Upper lobe of left lung (tissue), 6 donors: ENCODE results near the gene EGFR. TPM values are rescaled to one million over a fixed set of nuclear protein-coding genes. Genes with fewer than 3 reads are reported as not detected.

Source experiments
- ATAC-seq, 2 donors: fragments of 200-7000 bp; cut with Tn5 transposase; one replicate each; pipeline ENCODE4 v1.9.1; 2022; ENCODE audit warnings: mild to moderate bottlenecking in 2 of 2, moderate library complexity in 2 of 2; ENCODE audit not compliant: low FRiP score in 2 of 2
- DNase-seq, 2 donors: peaks; one replicate each; pipeline ENCODE4 v3.0.0-alpha.2; 2019 to 2020
- H3K27ac ChIP-seq, 4 donors: fragments of 200-600 bp; sonication (generic); one replicate each; pipeline ENCODE4 v1.5.1; 2016 to 2019
- H3K27me3 ChIP-seq, 4 donors: fragments of 200-600 bp; sonication (generic); one replicate each; pipeline ENCODE4 v1.5.1; 2017 to 2019
- H3K36me3 ChIP-seq, 4 donors: fragments of 200-600 bp; sonication (generic); one replicate each; pipeline ENCODE4 v1.5.1; 2016 to 2019
- H3K4me1 ChIP-seq, 4 donors: fragments of 200-600 bp; sonication (generic); one replicate each; pipeline ENCODE4 v1.5.1; 2018 to 2019
- H3K4me3 ChIP-seq, 4 donors: fragments of 200-600 bp; sonication (generic); one replicate each; pipeline ENCODE4 v1.5.1; 2017 to 2019; ENCODE audit warnings: mild to moderate bottlenecking in 2 of 4, moderate library complexity in 1 of 4
- H3K9me3 ChIP-seq, 4 donors: fragments of 200-600 bp; sonication (generic); one replicate each; pipeline ENCODE4 v1.5.1; 2018 to 2019
- CTCF ChIP-seq, 6 experiments: fragments of 450-650 bp in 4 of 6; fragments of 200-600 bp in 2 of 6; sonication (generic) in 2 of 6; IDR thresholded peaks; one replicate each; pipeline ENCODE4 v1.5.1; 2016 to 2019; ENCODE audit warnings: antibody characterized with exemption in 6 of 6
- EP300 ChIP-seq, 4 donors: sonication (generic); formaldehyde crosslinking; IDR thresholded peaks; one replicate each; pipeline ENCODE4 v1.5.1; 2017; ENCODE audit warnings: antibody characterized with exemption in 4 of 4, control low read depth in 2 of 4
- POLR2A ChIP-seq, 4 donors: fragments of 450-650 bp; IDR thresholded peaks; one replicate each; pipeline ENCODE4 v1.5.1; 2016 to 2017; ENCODE audit warnings: antibody characterized with exemption in 4 of 4, mild to moderate bottlenecking in 2 of 4
- POLR2AphosphoS5 ChIP-seq, 2 donors: sonication (generic); formaldehyde crosslinking; IDR thresholded peaks; one replicate each; pipeline ENCODE4 v1.5.1; 2017; ENCODE audit warnings: antibody characterized with exemption in 2 of 2
- WGBS, 2 donors: methylation state at CpG; one replicate each; pipeline ENCODE4 v1.1.5; 2017 to 2018; 5-methylcytosine and 5-hydroxymethylcytosine counted together
- total RNA-seq, 6 donors: library from RNA; depleted of rRNA in 4 of 6; stranded (reverse); fragments of >200 nt in 4 of 6; gene quantifications; one replicate each; pipeline versions ENCODE4 v1.1.0 to v1.2.1, GENCODE V29; 2016 to 2021
- donor health status: DM: no; HTN: no; CAD: no; lungs with moderate emphysema.
- donor health status: DM: no; HTN: yes; CAD: no; lungs with severe emphysema.

EGFR gene
- total RNA-seq, 6 donors from 2014 or later = 58.7 to 110 (median 93.2) TPM

- 42% methylated on average over 11 to 13 of the region's 13 CpGs for WGBS, 2 donors
- Histone ChIP-seq H3K36me3 (no peaks in the 10 kb centered on the region), H3K4me1 (peaks cover 26 to 68% (median 46%) of the 10 kb centered on the region in 4 donors), H3K9me3 (no peaks in the 10 kb centered on the region), H3K27me3 (no peaks in the 10 kb centered on the region), H3K4me3 (peak overlapping the region in 2 of 4 donors; percentile 5 to 16), H3K27ac (peak overlapping the region; percentile 62 to 71 (median 70))
- ATAC-seq (peak; percentile 67 to 77), DNase-seq (peak in 1 of 2 donors; percentile 72)
- TF ChIP-seq POLR2AphosphoS5 (IDR thresholded peaks at IDR 0.05) (peak; percentile 39 to 47), EP300 (IDR thresholded peaks at IDR 0.05) (peak in 1 of 4 donors; percentile 63), POLR2A (IDR thresholded peaks at IDR 0.05) (no peak), CTCF (IDR thresholded peaks at IDR 0.05) (no peak)
Observed at GRCh38 chr7:55073976-55074528, 55.2 kb downstream of the EGFR start.

DNA sequence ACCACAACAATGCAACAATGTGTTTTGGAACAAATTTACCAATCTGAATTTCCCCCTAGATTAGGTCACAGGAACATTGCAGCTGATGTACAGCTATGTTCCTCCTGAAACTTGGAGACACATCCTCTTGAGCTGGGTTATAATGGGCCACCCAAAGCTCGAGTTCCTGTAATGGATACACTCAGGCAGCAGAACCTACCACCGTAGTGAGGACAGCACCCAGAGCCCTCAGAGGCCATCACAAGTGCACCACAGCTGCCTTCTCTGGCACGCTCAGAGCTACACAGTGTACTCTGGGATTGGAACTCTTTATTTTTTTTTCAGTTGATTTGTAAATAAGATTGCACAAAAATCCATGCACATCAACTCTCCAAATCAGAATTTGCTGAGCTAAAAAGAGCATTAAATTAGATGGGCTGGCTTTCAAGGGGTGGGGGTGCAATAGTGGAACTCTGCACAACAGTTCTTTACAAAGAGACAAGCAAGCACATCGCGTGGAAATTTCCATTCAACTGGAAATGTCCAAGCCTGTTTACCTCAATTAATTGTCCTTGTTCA lies 56.7 kb downstream of the EGFR start:
- Histone ChIP-seq H3K27ac (peak overlapping the region; percentile 62 to 71 (median 70)), H3K4me1 (peaks cover 26 to 79% (median 53%) of the 10 kb centered on the region in 4 donors), H3K4me3 (no peak overlapping the region), H3K9me3 (no peaks in the 10 kb centered on the region), H3K36me3 (no peaks in the 10 kb centered on the region), H3K27me3 (no peaks in the 10 kb centered on the region)
- WGBS, 2 donors = 77 to 83% methylated on average over 5 of the region's 5 CpGs
- ATAC-seq (peak; percentile 15 to 20), DNase-seq (peak in 1 of 2 donors; percentile 45)
- peak in 1 of 2 donors; percentile 78 for TF ChIP-seq POLR2AphosphoS5 (IDR thresholded peaks at IDR 0.05)
- TF ChIP-seq CTCF (IDR thresholded peaks at IDR 0.05) = no peak
- TF ChIP-seq EP300 (IDR thresholded peaks at IDR 0.05) = peak in 2 of 4 donors; percentile 63 to 84
- no peak for TF ChIP-seq POLR2A (IDR thresholded peaks at IDR 0.05)

DNA sequence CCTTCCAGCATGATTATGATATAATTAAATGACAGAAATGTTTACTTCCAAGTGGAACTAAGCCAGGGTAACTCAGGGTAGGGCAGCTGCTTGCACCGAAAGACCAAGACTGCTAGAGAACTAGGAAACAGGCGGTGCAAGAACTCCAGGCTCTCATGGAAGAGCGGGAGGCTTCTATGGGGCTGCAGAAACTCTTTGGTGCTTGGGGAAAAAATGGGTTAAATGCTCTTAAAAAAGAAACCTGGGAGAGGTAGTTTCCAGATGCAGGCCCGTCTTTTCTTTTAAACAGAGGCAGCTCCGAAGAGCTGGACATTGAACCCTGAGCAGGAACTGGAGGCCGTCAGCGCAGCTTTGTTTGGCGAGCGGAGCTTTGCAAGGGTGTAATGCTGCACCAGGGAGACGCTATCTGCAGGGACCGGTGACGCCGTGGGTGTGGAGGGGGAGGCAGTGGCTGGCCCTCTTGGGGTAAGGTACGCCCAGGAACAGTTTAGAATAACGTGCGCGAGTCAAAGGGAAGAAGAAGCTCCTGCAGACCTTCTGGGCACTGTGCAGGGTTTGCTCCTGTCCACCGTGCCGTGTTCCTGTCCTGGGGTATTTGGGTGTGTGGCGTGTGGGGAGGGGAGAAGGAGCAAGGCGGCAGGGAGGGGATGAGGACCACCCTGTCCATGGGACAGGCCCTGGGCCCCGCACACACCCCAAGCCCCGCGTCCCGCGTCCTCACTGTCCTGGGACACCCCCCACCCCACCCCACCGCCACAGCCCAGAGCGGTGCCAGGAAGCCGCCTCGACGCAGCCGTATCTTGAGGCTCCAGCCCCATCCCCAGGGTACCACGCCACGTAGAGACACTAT lies 59.0 kb downstream of the EGFR start:
- ATAC-seq (no peak), DNase-seq (peak in 1 of 2 donors; percentile 77)
- TF ChIP-seq CTCF (IDR thresholded peaks at IDR 0.05) (no peak), POLR2A (IDR thresholded peaks at IDR 0.05) (no peak), EP300 (IDR thresholded peaks at IDR 0.05) (no peak), POLR2AphosphoS5 (IDR thresholded peaks at IDR 0.05) (no peak)
- WGBS, 2 donors = 91 to 93% methylated on average over 33 to 34 of the region's 34 CpGs
- Histone ChIP-seq H3K36me3 (no peaks in the 10 kb centered on the region), H3K9me3 (no peaks in the 10 kb centered on the region), H3K4me1 (peaks cover 46 to 88% (median 66%) of the 10 kb centered on the region in 4 donors), H3K27ac (peak overlapping the region in 2 of 4 donors; percentile 33 to 61), H3K27me3 (no peaks in the 10 kb centered on the region), H3K4me3 (no peak overlapping the region)

GRCh38 chr7:55078465-55079372 lies 59.9 kb downstream of the EGFR start:
- Histone ChIP-seq H3K27ac (peak overlapping the region in 3 of 4 donors; percentile 33 to 61 (median 44)), H3K36me3 (no peaks in the 10 kb centered on the region), H3K27me3 (no peaks in the 10 kb centered on the region), H3K4me1 (peaks cover 36 to 80% (median 57%) of the 10 kb centered on the region in 4 donors), H3K9me3 (no peaks in the 10 kb centered on the region), H3K4me3 (peak overlapping the region in 1 of 4 donors; percentile 4)
- ATAC-seq (peak; percentile 28 to 79), DNase-seq (peak; percentile 82 to 86)
- 78 to 83% methylated on average over 32 to 42 of the region's 42 CpGs for WGBS, 2 donors
- TF ChIP-seq POLR2AphosphoS5 (IDR thresholded peaks at IDR 0.05) (peak in 1 of 2 donors; percentile 16), POLR2A (IDR thresholded peaks at IDR 0.05) (no peak), EP300 (IDR thresholded peaks at IDR 0.05) (no peak), CTCF (IDR thresholded peaks at IDR 0.05) (peak in 2 of 6 experiments; percentile 14 to 39)
